Mononuclear cell (primary cell): ENCODE measurements around the gene MYO10. TPM values are rescaled to one million over a fixed set of nuclear protein-coding genes. Genes with fewer than 3 reads are reported as not detected.

Experiments used
- H3K27me3 ChIP-seq: 2 replicates; pipeline ENCODE4 v1.6.0; 2011; ENCODE audit warnings: low read length, control low read depth; ENCODE audit not compliant: insufficient read depth
- H3K4me1 ChIP-seq: 2 replicates; pipeline ENCODE4 v1.5.1; 2011; ENCODE audit warnings: mild to moderate bottlenecking, low read length, control low read depth; ENCODE audit not compliant: insufficient read depth
- H3K4me3 ChIP-seq: 2 replicates; pipeline ENCODE4 v1.5.1; 2011; ENCODE audit warnings: mild to moderate bottlenecking, low read length, moderate library complexity
- H3K9me3 ChIP-seq: 2 replicates; pipeline ENCODE4 v1.5.1; 2011; ENCODE audit warnings: low read depth, mild to moderate bottlenecking, control low read depth, low read length
- total RNA-seq: library from RNA; depleted of rRNA; stranded (reverse); fragments of >200 nt; gene quantifications from one replicate; pipeline ENCODE4 v1.2.3, GENCODE V29; 2012

MYO10 gene
- total RNA-seq, 1 donor: 1.0 TPM

GRCh38 chr5:16691731-16692130 is 244.4 kb downstream of the MYO10 start:
- no peaks in the 10 kb centered on the region for H3K4me1 ChIP-seq

GRCh38 chr5:16690243-16690852 is 245.7 kb downstream of the MYO10 start:
- H3K9me3 ChIP-seq: no peaks in the 10 kb centered on the region
- no peaks in the 10 kb centered on the region for H3K27me3 ChIP-seq
- no peaks in the 10 kb centered on the region for H3K4me1 ChIP-seq
- no peak overlapping the region for H3K4me3 ChIP-seq

More at GRCh38 chr5:16691731-16692130, 244.4 kb downstream of the MYO10 start:
- no peak overlapping the region for H3K4me3 ChIP-seq
- H3K9me3 ChIP-seq: no peaks in the 10 kb centered on the region
- no peaks in the 10 kb centered on the region for H3K27me3 ChIP-seq

GRCh38 chr5:16687898-16688297 is 248.2 kb downstream of the MYO10 start:
- H3K4me1 ChIP-seq: no peaks in the 10 kb centered on the region
- H3K4me3 ChIP-seq: no peak overlapping the region
- no peaks in the 10 kb centered on the region for H3K9me3 ChIP-seq
- no peaks in the 10 kb centered on the region for H3K27me3 ChIP-seq

GRCh38 chr5:16685069-16685468 is 251.0 kb downstream of the MYO10 start:
- H3K27me3 ChIP-seq: no peaks in the 10 kb centered on the region
- H3K9me3 ChIP-seq: no peaks in the 10 kb centered on the region
- no peak overlapping the region for H3K4me3 ChIP-seq
- no peaks in the 10 kb centered on the region for H3K4me1 ChIP-seq

GRCh38 chr5:16681876-16682275 is 254.2 kb downstream of the MYO10 start:
- H3K4me1 ChIP-seq: no peaks in the 10 kb centered on the region
- no peaks in the 10 kb centered on the region for H3K27me3 ChIP-seq
- no peak overlapping the region for H3K4me3 ChIP-seq
- H3K9me3 ChIP-seq: no peaks in the 10 kb centered on the region

GRCh38 chr5:16679863-16680262 is 256.2 kb downstream of the MYO10 start:
- H3K4me3 ChIP-seq: no peak overlapping the region
- no peaks in the 10 kb centered on the region for H3K4me1 ChIP-seq
- H3K27me3 ChIP-seq: no peaks in the 10 kb centered on the region
- H3K9me3 ChIP-seq: no peaks in the 10 kb centered on the region

GRCh38 chr5:16679190-16679589 is 256.9 kb downstream of the MYO10 start:
- H3K27me3 ChIP-seq: no peaks in the 10 kb centered on the region
- H3K4me1 ChIP-seq: no peaks in the 10 kb centered on the region
- H3K4me3 ChIP-seq: no peak overlapping the region
- H3K9me3 ChIP-seq: no peaks in the 10 kb centered on the region

GRCh38 chr5:16675806-16676205 is 260.3 kb downstream of the MYO10 start:
- Histone ChIP-seq H3K9me3 (no peaks in the 10 kb centered on the region), H3K4me3 (no peak overlapping the region), H3K27me3 (no peaks in the 10 kb centered on the region), H3K4me1 (peaks cover 3% of the 10 kb centered on the region)

GRCh38 chr5:16674750-16675149 is 261.3 kb downstream of the MYO10 start:
- Histone ChIP-seq H3K4me3 (no peak overlapping the region), H3K27me3 (no peaks in the 10 kb centered on the region), H3K9me3 (no peaks in the 10 kb centered on the region), H3K4me1 (peaks cover 3% of the 10 kb centered on the region)

GRCh38 chr5:16673241-16674201 is 262.6 kb downstream of the MYO10 start:
- Histone ChIP-seq H3K4me3 (no peak overlapping the region), H3K9me3 (no peaks in the 10 kb centered on the region), H3K4me1 (peaks cover 3% of the 10 kb centered on the region), H3K27me3 (no peaks in the 10 kb centered on the region)

GRCh38 chr5:16671208-16671607 is 264.9 kb downstream of the MYO10 start:
- no peaks in the 10 kb centered on the region for H3K9me3 ChIP-seq
- H3K4me3 ChIP-seq: no peak overlapping the region
- no peaks in the 10 kb centered on the region for H3K27me3 ChIP-seq
- H3K4me1 ChIP-seq: peaks cover 3% of the 10 kb centered on the region

GRCh38 chr5:16669776-16670175 is 266.3 kb downstream of the MYO10 start:
- H3K27me3 ChIP-seq: no peaks in the 10 kb centered on the region
- no peak overlapping the region for H3K4me3 ChIP-seq
- H3K4me1 ChIP-seq: peaks cover 3% of the 10 kb centered on the region
- H3K9me3 ChIP-seq: no peaks in the 10 kb centered on the region

- Histone ChIP-seq H3K4me1 (peaks cover 1% of the 10 kb centered on the region), H3K9me3 (no peaks in the 10 kb centered on the region), H3K4me3 (no peak overlapping the region), H3K27me3 (no peaks in the 10 kb centered on the region)
These were observed 267.5 kb downstream of the MYO10 start for GRCh38 chr5:16668631-16669030.

- Histone ChIP-seq H3K4me3 (no peak overlapping the region), H3K9me3 (no peaks in the 10 kb centered on the region), H3K4me1 (no peaks in the 10 kb centered on the region), H3K27me3 (no peaks in the 10 kb centered on the region)
These were observed 267.9 kb downstream of the MYO10 start for GRCh38 chr5:16668194-16668593.

- Histone ChIP-seq H3K4me3 (no peak overlapping the region), H3K27me3 (no peaks in the 10 kb centered on the region), H3K9me3 (no peaks in the 10 kb centered on the region), H3K4me1 (no peaks in the 10 kb centered on the region)
These were observed 269.1 kb downstream of the MYO10 start for GRCh38 chr5:16666883-16667398.
